NCI-H128 (cell line): ENCODE data around the gene RRAS.

Experiments used
- DNase-seq: peaks from one replicate; lab custom pipeline; 2025; ENCODE audit not compliant: unreplicated experiment; lab: John Stamatoyannopoulos, UW

Gene RRAS

GRCh38 chr19:49640113-49640898, at the start of gene RRAS:
Gene RRAS, minus strand, starts transcription at chr19:49640143. Its CDS starts 45 bp downstream, at chr19:49640098.
- peak; percentile 99 for DNase-seq

DNA sequence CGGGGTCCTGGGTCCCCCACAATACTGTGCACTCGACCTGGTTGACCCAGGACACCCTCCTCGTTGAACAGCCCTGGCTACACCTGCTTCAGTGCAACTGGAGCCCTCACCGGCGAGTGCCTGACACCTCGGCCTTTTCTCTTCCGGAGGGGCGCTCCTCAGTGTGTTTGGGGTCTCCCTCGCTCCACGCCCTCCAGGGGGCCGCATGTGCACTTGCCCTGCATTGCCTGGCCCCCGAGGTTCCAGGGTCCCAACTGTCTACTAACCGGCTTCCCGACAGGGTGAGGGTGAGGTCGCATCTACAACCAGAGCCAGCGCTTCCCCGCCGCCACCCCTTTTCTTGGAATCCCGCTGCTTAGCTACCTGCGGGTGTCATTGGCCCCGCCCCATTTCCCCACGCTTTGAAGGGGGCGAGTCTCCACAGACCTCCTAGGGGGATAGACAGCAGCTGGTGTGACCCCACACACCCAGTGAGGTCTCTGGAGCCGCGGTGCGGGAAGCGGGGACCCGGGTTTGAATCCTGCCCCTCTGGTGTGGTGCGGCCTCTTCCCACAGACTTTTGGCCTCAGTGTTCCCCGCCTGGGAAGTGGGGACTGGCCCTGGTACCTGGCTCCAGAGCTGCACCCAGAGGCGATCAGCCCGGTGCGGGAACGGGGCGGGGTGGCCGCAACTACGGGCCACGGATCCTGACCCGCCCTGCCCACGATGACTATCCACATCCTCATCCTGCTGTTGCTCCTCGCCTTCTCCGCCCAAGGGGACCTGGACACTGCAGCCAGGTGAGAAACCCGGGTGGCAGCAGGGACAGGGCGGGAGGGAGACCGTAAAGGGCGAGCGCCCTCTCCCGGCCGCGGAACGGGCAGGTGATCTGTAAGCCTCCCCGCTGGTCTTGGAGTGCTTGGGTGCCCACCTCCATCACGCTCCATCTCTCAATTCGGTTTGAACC, 49.5 kb upstream of the RRAS start, which contains the start of gene ADM5:
ADM5 (plus strand) TSS at position 462 of the 946 bp plus-strand sequence; CDS start at position 706, 244 bp downstream.
- peak; percentile 66 for DNase-seq

- no peak for DNase-seq
Measured at GRCh38 chr19:49688531-49689132, 48.7 kb upstream of the RRAS start.

DNA sequence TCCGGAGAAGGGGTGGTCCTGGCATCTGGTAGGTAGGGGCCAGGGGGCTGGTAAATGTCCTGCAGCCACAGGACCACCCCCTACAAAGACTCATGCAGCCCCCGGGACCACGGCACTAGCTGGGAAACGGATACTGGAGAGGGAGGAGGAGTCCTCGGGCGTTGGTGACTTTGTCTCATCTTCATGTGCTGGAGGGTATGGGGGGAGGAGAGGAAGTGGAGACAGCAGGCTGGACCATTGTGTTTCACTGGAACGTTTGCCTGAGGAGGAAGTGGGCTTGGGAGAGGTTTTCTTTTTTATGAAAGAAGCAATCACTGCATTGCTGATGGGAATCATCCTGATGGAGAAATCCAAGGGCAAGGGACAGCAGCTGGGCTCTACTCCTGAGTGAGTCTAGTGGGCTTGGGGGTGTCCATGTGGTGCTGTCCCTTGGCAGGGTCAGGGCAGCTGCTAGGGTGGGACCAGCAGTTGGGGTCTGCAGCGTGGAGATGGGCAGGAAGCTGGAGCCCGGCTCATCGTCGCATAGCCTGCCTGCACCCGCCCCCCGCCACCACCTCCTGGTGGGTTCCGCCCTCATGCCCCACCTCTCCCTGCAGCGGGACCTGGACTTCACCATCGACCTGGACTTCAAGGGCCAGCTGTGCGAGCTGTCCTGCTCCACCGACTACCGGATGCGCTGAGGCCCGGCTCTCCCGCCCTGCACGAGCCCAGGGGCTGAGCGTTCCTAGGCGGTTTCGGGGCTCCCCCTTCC, 47.8 kb upstream of the RRAS start:
- DNase-seq = no peak

GRCh38 chr19:49687150-49687549, 47.2 kb upstream of the RRAS start:
- no peak for DNase-seq

DNA sequence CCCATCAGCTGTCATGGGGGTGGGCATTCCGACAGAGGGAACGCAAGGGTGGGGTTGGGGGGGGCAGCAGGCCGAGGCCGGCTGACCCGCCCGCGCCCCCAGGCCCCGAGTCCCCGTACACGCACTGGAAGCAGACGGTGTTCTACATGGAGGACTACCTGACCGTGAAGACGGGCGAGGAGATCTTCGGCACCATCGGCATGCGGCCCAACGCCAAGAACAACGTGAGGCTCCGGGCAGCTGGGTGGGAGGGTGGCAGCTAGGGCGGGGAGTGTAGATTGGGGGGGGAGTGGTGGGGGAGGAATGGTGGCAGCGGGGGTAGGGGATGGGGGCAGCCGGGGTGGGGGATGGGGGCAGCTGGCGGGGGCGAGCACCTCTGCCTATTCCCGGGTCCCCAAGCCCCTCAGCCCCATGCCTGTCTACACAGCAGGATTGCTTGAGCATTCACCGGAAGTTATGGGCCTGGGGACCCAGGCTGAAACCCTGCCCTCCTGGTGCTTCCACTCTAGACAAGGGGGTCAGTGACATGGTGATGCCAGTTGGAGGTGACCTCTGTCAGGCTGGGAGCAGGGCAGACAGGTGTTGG, 46.7 kb upstream of the RRAS start:
- no peak for DNase-seq

GRCh38 chr19:49685845-49686332, 45.9 kb upstream of the RRAS start:
- no peak for DNase-seq

DNA sequence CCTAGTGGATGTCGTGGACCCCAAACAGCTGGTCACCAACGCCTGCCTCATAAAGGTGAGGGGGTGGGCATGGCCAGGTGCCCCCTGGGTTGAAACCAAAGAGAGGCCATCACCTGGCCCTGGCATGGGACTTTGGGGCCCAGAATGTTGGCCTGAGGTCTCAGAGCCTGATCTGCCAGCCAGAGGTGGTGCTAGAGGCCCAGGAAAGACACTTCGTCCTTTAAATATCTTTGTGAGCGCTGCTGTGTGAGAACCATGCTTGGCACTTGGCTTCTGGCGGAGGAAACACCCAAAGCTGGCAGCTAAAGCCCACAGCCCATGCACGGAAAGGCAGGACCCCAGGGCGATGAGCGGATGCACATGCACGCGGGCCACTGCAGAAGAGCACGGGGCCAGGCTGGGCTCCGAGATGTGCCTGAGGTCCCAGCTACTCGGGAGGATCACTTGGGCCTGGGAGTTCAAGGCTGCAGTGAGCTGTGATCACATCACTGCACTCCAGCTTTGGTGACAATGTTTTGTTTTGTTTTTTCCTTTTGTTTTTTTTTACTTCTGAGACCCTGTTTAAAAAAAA, 45.1 kb upstream of the RRAS start:
- DNase-seq = no peak

DNA sequence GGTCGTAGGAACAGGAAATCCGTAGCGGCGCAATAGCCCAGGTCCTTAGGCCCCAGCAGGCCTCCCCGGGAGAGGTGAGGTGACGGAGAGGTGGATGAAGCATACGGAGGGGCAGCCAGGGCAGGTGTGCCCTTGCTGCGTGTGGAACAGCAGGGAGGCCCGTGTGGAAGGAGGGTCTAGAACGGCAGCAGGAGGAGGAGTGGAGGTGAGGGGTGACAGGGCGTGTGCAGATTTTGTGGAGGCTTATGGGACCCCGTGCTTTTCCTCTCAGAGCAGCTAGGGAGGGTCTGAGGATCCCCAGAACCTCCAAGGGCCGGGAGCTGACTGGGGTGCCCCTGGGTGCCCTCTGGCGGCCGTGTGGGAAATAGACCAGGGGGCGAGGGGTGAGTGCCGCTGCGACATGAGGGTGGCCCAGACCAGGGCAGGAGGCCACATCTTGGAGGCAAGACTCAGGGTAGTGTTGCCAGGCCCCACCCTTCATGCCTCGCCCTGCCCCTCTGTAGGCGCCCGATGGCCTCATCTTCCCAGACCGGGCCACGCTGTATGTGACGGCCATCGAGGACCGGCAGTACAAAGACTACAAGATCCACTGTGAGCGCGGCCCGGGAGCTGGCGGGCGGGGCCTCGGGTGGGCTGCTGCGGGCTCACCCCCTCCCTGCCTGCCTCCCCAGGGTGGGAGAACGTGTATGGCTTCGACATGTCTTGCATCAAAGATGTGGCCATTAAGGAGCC, 44.5 kb upstream of the RRAS start:
- no peak for DNase-seq

- DNase-seq = no peak
Measured at GRCh38 chr19:49683814-49684250, 43.9 kb upstream of the RRAS start.

- no peak for DNase-seq
Measured at GRCh38 chr19:49682274-49682673, 42.3 kb upstream of the RRAS start.

- no peak for DNase-seq
Measured at GRCh38 chr19:49681830-49682229, 41.9 kb upstream of the RRAS start.

DNA sequence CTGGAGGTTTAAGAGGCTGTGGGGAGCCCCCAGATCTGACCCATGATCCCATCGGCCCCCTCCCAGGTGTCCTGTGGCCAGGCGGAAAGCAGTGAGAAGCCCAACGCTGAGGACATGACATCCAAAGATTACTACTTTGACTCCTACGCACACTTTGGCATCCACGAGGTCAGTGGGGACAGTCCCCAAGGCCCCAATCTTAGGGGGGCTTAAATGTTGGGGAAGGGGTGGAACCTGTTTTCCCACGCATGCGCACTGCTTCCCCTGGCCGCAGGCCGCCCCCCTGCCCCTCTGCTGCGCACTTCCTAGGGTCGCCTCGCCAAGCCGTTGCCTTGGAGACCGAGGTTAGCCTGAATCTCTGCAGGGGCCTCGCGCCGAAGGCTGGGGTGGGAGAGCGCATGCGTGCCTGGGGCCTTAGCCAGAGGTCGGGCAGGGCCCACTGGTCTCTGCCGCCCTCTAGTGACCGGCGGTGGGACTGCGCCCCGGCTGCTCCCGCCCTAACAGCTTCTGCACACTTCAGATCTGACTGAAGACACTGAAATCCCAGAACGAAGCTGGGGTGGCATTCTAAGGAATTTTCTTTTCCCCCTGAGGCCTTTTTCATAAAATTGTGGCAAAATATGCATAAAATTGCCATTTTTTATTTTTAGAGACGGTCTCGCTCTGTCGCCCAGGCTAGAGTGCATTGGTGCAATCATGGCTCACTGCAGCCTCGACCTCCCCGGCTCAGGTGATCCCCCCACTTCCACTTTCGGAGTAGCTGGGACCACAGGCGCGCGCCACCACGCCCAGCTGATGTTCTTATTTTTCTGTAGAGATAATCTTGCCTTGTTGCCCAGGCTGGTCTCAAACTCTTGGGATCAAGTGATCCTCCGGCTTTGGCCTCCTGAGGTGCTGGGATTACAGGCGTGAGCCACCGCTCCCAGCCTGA, 40.7 kb upstream of the RRAS start:
- peak; percentile 75 for DNase-seq

GRCh38 chr19:49679771-49680413, 39.9 kb upstream of the RRAS start:
- DNase-seq = no peak

- DNase-seq = no peak
Measured at GRCh38 chr19:49678985-49679770, 39.2 kb upstream of the RRAS start.

DNA sequence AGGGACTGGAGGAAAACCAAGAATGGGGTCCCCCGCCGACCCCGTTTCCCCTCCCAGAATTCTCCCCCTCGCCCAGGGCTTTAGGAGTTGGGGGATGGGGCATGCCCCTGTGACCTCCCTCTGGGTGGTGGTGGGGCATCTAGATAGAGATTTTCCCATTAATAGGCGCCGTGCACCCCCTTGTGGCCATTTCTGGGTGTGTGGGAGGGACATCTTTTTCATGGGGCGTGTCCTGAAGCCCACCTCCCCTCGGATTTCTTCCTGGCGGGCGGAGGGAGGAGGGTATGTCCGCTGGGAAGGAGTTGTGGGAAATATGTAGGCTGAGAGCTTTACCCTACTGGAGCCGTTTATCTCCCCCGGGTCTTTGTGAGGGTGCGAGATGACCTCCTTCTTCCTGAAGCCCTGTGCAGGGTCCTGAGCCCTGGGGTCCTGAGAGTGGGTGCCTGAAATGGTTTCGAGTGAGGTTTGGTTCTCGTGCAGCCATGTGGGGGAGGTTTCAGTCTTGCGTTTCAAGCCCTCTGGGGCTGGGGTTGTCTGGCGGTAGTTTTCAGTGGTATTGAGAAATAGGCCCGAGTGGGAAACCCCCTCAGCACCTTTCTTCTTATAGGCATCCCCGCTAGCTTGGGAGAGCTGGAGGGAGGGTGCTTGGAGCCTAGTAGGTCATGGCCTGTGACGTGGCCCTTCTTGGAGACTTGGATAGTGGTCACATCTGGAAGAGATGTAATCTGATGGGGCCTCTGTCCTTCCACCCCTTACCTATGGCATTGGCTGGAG, 38.1 kb upstream of the RRAS start:
- peak; percentile 67 for DNase-seq
